ENCODE data around the gene SERPING1. TPM values are rescaled to one million over a fixed set of nuclear protein-coding genes. Genes with fewer than 3 reads are reported as not detected.
A peak's percentile ranks its signal among the peaks of the same experiment; 100 is the strongest.

Gene SERPING1
- polyA plus RNA-seq (2013, experiment 1 of 2): 78.6 TPM
- polyA plus RNA-seq (2013, experiment 2 of 2): 79.6 TPM

DNA sequence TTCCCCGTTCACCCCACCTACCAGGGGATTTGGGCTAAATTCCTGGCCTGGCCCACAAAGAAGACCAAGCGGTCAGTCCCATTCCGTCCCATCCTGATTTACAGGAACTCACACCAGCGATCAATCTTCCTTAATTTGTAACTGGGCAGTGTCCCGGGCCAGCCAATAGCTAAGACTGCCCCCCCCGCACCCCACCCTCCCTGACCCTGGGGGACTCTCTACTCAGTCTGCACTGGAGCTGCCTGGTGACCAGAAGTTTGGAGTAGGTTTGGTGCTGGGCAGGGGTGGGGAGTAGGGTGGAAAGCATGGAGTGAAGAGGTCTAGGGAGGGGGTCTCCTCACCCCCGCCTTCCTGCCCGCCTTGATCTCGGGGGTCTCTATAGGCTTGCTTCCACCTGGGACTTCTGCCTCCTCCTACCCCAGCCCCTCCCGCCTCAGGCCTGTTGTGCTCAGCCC, at the start of gene SERPING1:
Gene SERPING1 (plus strand): TSS at position 225 of the 455 bp plus-strand sequence. CDS start 586 bp downstream, outside the sequence.
- Histone ChIP-seq H3K4me1 (ENCODE audit: control insufficient read depth in 2 of 2, insufficient read depth in 1 of 2, low read depth in 1 of 2, low read length in 2 of 2) (peaks cover 28 to 35% of the 10 kb centered on the region in 2 donors), H3K9ac (ENCODE audit: low read depth, low read length, poor library complexity) (peak within 1 kb of the TSS; percentile 24), H2BK120ac (ENCODE audit: low read depth, low read length) (peak within 1 kb of the TSS; percentile 72), H2AK5ac (ENCODE audit: low read depth, low read length) (peak within 1 kb of the TSS; percentile 34), H2AFZ (ENCODE audit: low read length) (peak within 1 kb of the TSS; percentile 50), H3K27me3 (ENCODE audit: control insufficient read depth in 3 of 3, insufficient read depth in 3 of 3, low read depth in 1 of 3, low read length in 3 of 3) (no peaks in the 10 kb centered on the region), H3K79me1 (ENCODE audit: low read depth, low read length) (no peaks in the 10 kb centered on the region), H3K36me3 (replicated peaks in 1 of 2; ENCODE audit: control insufficient read depth in 2 of 2, insufficient read depth in 2 of 2, low read length in 2 of 2) (peaks cover 1 to 24% of the 10 kb centered on the region in 2 donors), H2BK15ac (ENCODE audit: low read length) (peak within 1 kb of the TSS; percentile 50), H2BK5ac (ENCODE audit: low read length) (peak within 1 kb of the TSS; percentile 95), H3K18ac (ENCODE audit: low read length) (peak within 1 kb of the TSS; percentile 93), H3K14ac (ENCODE audit: low read length) (no peak within 1 kb of the TSS), H3K4ac (ENCODE audit: low read length) (peak within 1 kb of the TSS; percentile 4), H3K27ac (replicated peaks; ENCODE audit: low read length) (peak within 1 kb of the TSS; percentile 98), H3K4me2 (ENCODE audit: insufficient read depth, low read length, poor library complexity, severe bottlenecking) (peak within 1 kb of the TSS; percentile 75), H4K8ac (ENCODE audit: low read depth, low read length) (no peak within 1 kb of the TSS), H3K4me3 (ENCODE audit: low read length in 2 of 2) (peak within 1 kb of the TSS; percentile 55 to 65), H2BK12ac (ENCODE audit: low read length) (peak within 1 kb of the TSS; percentile 11), H3K9me3 (replicated peaks in 1 of 2; ENCODE audit: control insufficient read depth in 2 of 2, insufficient read depth in 1 of 2, low read depth in 1 of 2, low read length in 2 of 2) (peaks cover 0 to 4% of the 10 kb centered on the region in 2 donors), H4K91ac (ENCODE audit: low read depth, low read length, poor library complexity) (peak within 1 kb of the TSS; percentile 41), H3K23ac (ENCODE audit: low read depth, low read length, poor library complexity) (no peak within 1 kb of the TSS)
- DNase-seq (ENCODE audit: low spot score): no peak
- no CpG with 5 or more reads among the region's 10 CpGs for WGBS, 2 donors (ENCODE audit: extremely low coverage in 2 of 2, insufficient read length in 2 of 2, insufficient replicate concordance in 1 of 2)

DNA sequence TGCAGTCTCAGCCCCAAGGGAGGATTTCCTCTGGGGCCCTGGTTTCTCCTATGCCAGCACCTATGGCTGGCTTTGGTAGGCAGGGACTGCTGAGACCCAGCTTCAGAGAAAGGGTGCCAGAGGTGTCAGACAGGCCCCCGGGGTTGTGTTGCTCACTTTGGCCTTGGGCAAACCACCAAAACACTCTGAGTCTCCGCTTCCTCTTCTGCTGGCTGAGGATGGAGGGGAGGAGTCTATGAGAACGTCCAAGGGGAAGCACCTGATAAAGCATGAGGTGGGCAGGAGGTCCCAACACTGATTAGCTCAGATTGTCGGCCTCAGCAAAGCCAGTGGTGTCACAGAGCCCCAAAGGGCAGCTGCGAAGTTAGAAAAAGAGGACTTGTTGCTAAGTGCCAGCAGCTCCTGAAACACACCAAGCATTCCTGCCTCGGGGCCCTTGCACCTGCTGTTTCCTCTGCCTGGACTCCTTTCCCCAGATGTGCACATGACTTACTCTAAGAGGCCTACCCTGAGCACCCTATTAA, 49.6 kb upstream of the SERPING1 start:
- Histone ChIP-seq H3K79me1 (ENCODE audit: low read depth, low read length) (no peaks in the 10 kb centered on the region), H4K8ac (ENCODE audit: low read depth, low read length) (no peak overlapping the region), H3K4me1 (ENCODE audit: control insufficient read depth in 2 of 2, insufficient read depth in 1 of 2, low read depth in 1 of 2, low read length in 2 of 2) (peaks cover 6 to 7% of the 10 kb centered on the region in 2 donors), H2BK12ac (ENCODE audit: low read length) (no peak overlapping the region), H3K27me3 (ENCODE audit: control insufficient read depth in 3 of 3, insufficient read depth in 3 of 3, low read depth in 1 of 3, low read length in 3 of 3) (no peaks in the 10 kb centered on the region), H3K4me2 (ENCODE audit: insufficient read depth, low read length, poor library complexity, severe bottlenecking) (no peak overlapping the region), H4K91ac (ENCODE audit: low read depth, low read length, poor library complexity) (no peak overlapping the region), H3K14ac (ENCODE audit: low read length) (no peak overlapping the region), H2AFZ (ENCODE audit: low read length) (no peak overlapping the region), H3K4ac (ENCODE audit: low read length) (no peak overlapping the region), H2BK5ac (ENCODE audit: low read length) (no peak overlapping the region), H3K36me3 (replicated peaks in 1 of 2; ENCODE audit: control insufficient read depth in 2 of 2, insufficient read depth in 2 of 2, low read length in 2 of 2) (peaks cover 44 to 66% of the 10 kb centered on the region in 2 donors), H3K9me3 (replicated peaks in 1 of 2; ENCODE audit: control insufficient read depth in 2 of 2, insufficient read depth in 1 of 2, low read depth in 1 of 2, low read length in 2 of 2) (peaks cover 0 to 4% of the 10 kb centered on the region in 2 donors), H2BK15ac (ENCODE audit: low read length) (no peak overlapping the region), H3K27ac (replicated peaks; ENCODE audit: low read length) (no peak overlapping the region), H3K4me3 (ENCODE audit: low read length in 2 of 2) (no peak overlapping the region), H3K23ac (ENCODE audit: low read depth, low read length, poor library complexity) (no peak overlapping the region), H2AK5ac (ENCODE audit: low read depth, low read length) (no peak overlapping the region), H3K9ac (ENCODE audit: low read depth, low read length, poor library complexity) (no peak overlapping the region), H3K18ac (ENCODE audit: low read length) (no peak overlapping the region), H2BK120ac (ENCODE audit: low read depth, low read length) (no peak overlapping the region)
- no CpG with 5 or more reads among the region's 6 CpGs for WGBS, 2 donors (ENCODE audit: extremely low coverage in 2 of 2, insufficient read length in 2 of 2, insufficient replicate concordance in 1 of 2)
- no peak for DNase-seq (ENCODE audit: low spot score)

DNA sequence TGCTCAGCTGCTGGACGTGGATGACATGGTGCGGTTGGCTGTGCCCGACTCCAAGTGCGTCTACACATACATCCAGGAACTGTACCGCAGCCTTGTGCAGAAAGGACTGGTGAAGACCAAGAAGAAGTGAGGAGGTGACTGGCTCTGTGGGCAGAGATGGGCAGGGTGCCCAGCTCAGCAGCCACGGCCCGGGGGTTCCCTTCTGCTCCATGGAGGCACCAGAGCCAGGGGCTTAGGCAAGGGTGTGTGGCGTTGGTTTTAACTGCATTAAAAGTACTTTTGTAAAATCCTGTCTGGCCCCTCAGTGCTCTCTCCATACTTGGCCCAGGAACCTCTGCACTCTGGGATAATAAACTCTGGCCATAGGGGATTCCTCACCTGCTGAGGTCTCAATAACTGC, 47.5 kb upstream of the SERPING1 start:
- no peaks in the 10 kb centered on the region for H3K27me3 ChIP-seq (ENCODE audit: control insufficient read depth in 3 of 3, insufficient read depth in 3 of 3, low read depth in 1 of 3, low read length in 3 of 3)
- H2BK15ac ChIP-seq (ENCODE audit: low read length): no peak overlapping the region
- no peaks in the 10 kb centered on the region for H3K79me1 ChIP-seq (ENCODE audit: low read depth, low read length)
- H3K4me1 ChIP-seq (ENCODE audit: control insufficient read depth in 2 of 2, insufficient read depth in 1 of 2, low read depth in 1 of 2, low read length in 2 of 2): peaks cover 0 to 6% of the 10 kb centered on the region in 2 donors
- H3K23ac ChIP-seq (ENCODE audit: low read depth, low read length, poor library complexity): peak overlapping the region; percentile 10
- H3K4ac ChIP-seq (ENCODE audit: low read length): no peak overlapping the region
- no peak overlapping the region for H2AK5ac ChIP-seq (ENCODE audit: low read depth, low read length)
- no peak overlapping the region for H2BK120ac ChIP-seq (ENCODE audit: low read depth, low read length)
- no peak overlapping the region for H2BK5ac ChIP-seq (ENCODE audit: low read length)
- peaks cover 56 to 86% of the 10 kb centered on the region in 2 donors for H3K36me3 ChIP-seq (replicated peaks in 1 of 2; ENCODE audit: control insufficient read depth in 2 of 2, insufficient read depth in 2 of 2, low read length in 2 of 2)
- no peak overlapping the region for H3K18ac ChIP-seq (ENCODE audit: low read length)
- peak overlapping the region; percentile 0 for H3K9ac ChIP-seq (ENCODE audit: low read depth, low read length, poor library complexity)
- no CpG with 5 or more reads among the region's 8 CpGs for WGBS, 2 donors (ENCODE audit: extremely low coverage in 2 of 2, insufficient read length in 2 of 2, insufficient replicate concordance in 1 of 2)
- H3K27ac ChIP-seq (replicated peaks; ENCODE audit: low read length): no peak overlapping the region
- no peak overlapping the region for H2AFZ ChIP-seq (ENCODE audit: low read length)
- H2BK12ac ChIP-seq (ENCODE audit: low read length): no peak overlapping the region
- H3K4me3 ChIP-seq (ENCODE audit: low read length in 2 of 2): peak overlapping the region in 1 of 2 donors; percentile 22
- no peak for DNase-seq (ENCODE audit: low spot score)
- H4K91ac ChIP-seq (ENCODE audit: low read depth, low read length, poor library complexity): no peak overlapping the region
- no peak overlapping the region for H3K14ac ChIP-seq (ENCODE audit: low read length)
- H3K4me2 ChIP-seq (ENCODE audit: insufficient read depth, low read length, poor library complexity, severe bottlenecking): no peak overlapping the region
- H4K8ac ChIP-seq (ENCODE audit: low read depth, low read length): no peak overlapping the region
- H3K9me3 ChIP-seq (replicated peaks in 1 of 2; ENCODE audit: control insufficient read depth in 2 of 2, insufficient read depth in 1 of 2, low read depth in 1 of 2, low read length in 2 of 2): peaks cover 0 to 6% of the 10 kb centered on the region in 2 donors

DNA sequence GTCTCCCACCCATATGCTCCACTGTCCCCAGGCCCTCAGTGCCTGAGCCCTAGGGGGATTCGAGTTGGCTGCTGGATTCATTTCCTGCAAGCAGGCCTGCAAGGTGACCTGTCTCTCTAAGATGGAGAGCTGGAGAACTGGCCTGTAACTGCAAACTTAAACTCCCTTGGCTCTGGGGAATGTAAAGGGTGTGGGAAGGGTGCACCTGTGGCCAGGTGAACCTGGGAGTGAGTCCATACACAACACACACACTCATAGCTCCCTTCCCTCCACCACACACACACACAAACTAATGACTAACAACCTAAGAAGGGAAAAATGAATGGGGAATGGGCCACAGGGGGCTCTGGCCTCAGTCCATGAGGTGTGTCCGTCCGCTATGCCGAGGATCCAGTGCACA, 45.5 kb upstream of the SERPING1 start:
- Histone ChIP-seq H3K27ac (replicated peaks; ENCODE audit: low read length) (no peak overlapping the region), H2AK5ac (ENCODE audit: low read depth, low read length) (no peak overlapping the region), H4K91ac (ENCODE audit: low read depth, low read length, poor library complexity) (no peak overlapping the region), H4K8ac (ENCODE audit: low read depth, low read length) (no peak overlapping the region), H3K4ac (ENCODE audit: low read length) (no peak overlapping the region), H2AFZ (ENCODE audit: low read length) (no peak overlapping the region), H3K14ac (ENCODE audit: low read length) (no peak overlapping the region), H3K4me3 (ENCODE audit: low read length in 2 of 2) (no peak overlapping the region), H3K4me2 (ENCODE audit: insufficient read depth, low read length, poor library complexity, severe bottlenecking) (no peak overlapping the region), H2BK15ac (ENCODE audit: low read length) (no peak overlapping the region), H3K36me3 (replicated peaks in 1 of 2; ENCODE audit: control insufficient read depth in 2 of 2, insufficient read depth in 2 of 2, low read length in 2 of 2) (peaks cover 60 to 97% of the 10 kb centered on the region in 2 donors), H3K18ac (ENCODE audit: low read length) (no peak overlapping the region), H2BK120ac (ENCODE audit: low read depth, low read length) (no peak overlapping the region), H3K27me3 (ENCODE audit: control insufficient read depth in 3 of 3, insufficient read depth in 3 of 3, low read depth in 1 of 3, low read length in 3 of 3) (no peaks in the 10 kb centered on the region), H3K9me3 (replicated peaks in 1 of 2; ENCODE audit: control insufficient read depth in 2 of 2, insufficient read depth in 1 of 2, low read depth in 1 of 2, low read length in 2 of 2) (peaks cover 0 to 4% of the 10 kb centered on the region in 2 donors), H3K23ac (ENCODE audit: low read depth, low read length, poor library complexity) (no peak overlapping the region), H3K4me1 (ENCODE audit: control insufficient read depth in 2 of 2, insufficient read depth in 1 of 2, low read depth in 1 of 2, low read length in 2 of 2) (peaks cover 0 to 6% of the 10 kb centered on the region in 2 donors), H2BK5ac (ENCODE audit: low read length) (no peak overlapping the region), H2BK12ac (ENCODE audit: low read length) (no peak overlapping the region), H3K79me1 (ENCODE audit: low read depth, low read length) (no peaks in the 10 kb centered on the region), H3K9ac (ENCODE audit: low read depth, low read length, poor library complexity) (peak overlapping the region; percentile 2)
- WGBS, 2 donors (ENCODE audit: extremely low coverage in 2 of 2, insufficient read length in 2 of 2, insufficient replicate concordance in 1 of 2): no CpG with 5 or more reads among the region's 4 CpGs
- no peak for DNase-seq (ENCODE audit: low spot score)
